T-helper 1 cell (primary cell): Measurements from ENCODE around the gene RNU1-1.
A peak's percentile ranks its signal among the peaks of the same experiment; 100 is the strongest.
"Not testable (repeated sequence)": the region's sequence is repeated elsewhere in the genome, so short reads cannot be mapped to it uniquely, and the experiment has no call there.

Experiments
- DNase-seq, 5 donors: peaks; one replicate each; pipeline ENCODE4 v3.0.0-alpha.2; 2012 to 2020

Gene RNU1-1

GRCh38 chr1:16521288-16521583, 7.2 kb upstream of the RNU1-1 start:
- no peak for DNase-seq

GRCh38 chr1:16520435-16521287, 6.6 kb upstream of the RNU1-1 start:
- DNase-seq = not testable (repeated sequence)

GRCh38 chr1:16519255-16519951, 5.3 kb upstream of the RNU1-1 start:
- DNase-seq = not testable (repeated sequence)

GRCh38 chr1:16518913-16519254, 4.8 kb upstream of the RNU1-1 start:
- not testable (repeated sequence) for DNase-seq

GRCh38 chr1:16516694-16517410, 2.8 kb upstream of the RNU1-1 start:
- not testable (repeated sequence) for DNase-seq

- peak in 3 of 5 donors; percentile 27 to 86 (median 50) for DNase-seq
Observed at GRCh38 chr1:16513412-16514106, 526 bp downstream of the RNU1-1 start.

- not testable (repeated sequence) for DNase-seq
Observed at GRCh38 chr1:16512624-16513411, 1.3 kb downstream of the RNU1-1 start.

GRCh38 chr1:16511926-16512325, 2.2 kb downstream of the RNU1-1 start:
- DNase-seq = not testable (repeated sequence)

- DNase-seq = peak in 1 of 5 donors; percentile 9
Observed at GRCh38 chr1:16508861-16509445, 5.1 kb downstream of the RNU1-1 start.

- not testable (repeated sequence) for DNase-seq
Observed at GRCh38 chr1:16506364-16507136, 7.5 kb downstream of the RNU1-1 start.

GRCh38 chr1:16505870-16506269, 8.2 kb downstream of the RNU1-1 start:
- not testable (repeated sequence) for DNase-seq

GRCh38 chr1:16503494-16503893, 10.6 kb downstream of the RNU1-1 start:
- no peak for DNase-seq

- DNase-seq = not testable (repeated sequence)
Observed at GRCh38 chr1:16501446-16501845, 12.6 kb downstream of the RNU1-1 start.

- DNase-seq = not testable (repeated sequence)
Observed at GRCh38 chr1:16500975-16501374, 13.1 kb downstream of the RNU1-1 start.

GRCh38 chr1:16500466-16500865, 13.6 kb downstream of the RNU1-1 start:
- DNase-seq = not testable (repeated sequence)

GRCh38 chr1:16498573-16499413, 15.3 kb downstream of the RNU1-1 start:
- DNase-seq = peak; percentile 74 to 83 (median 78)

- not testable (repeated sequence) for DNase-seq
Observed at GRCh38 chr1:16498047-16498446, 16.0 kb downstream of the RNU1-1 start.

GRCh38 chr1:16497474-16497904, 16.6 kb downstream of the RNU1-1 start:
- not testable (repeated sequence) for DNase-seq

GRCh38 chr1:16493731-16494130, 20.4 kb downstream of the RNU1-1 start:
- not testable (repeated sequence) for DNase-seq

- peak in 1 of 5 donors; percentile 47 for DNase-seq
Observed at GRCh38 chr1:16492937-16493336, 21.1 kb downstream of the RNU1-1 start.
